SK-N-SH treated with all-trans-retinoic acid at 6 μM for 48 hours (cell line): ENCODE data around the gene DOK6.

Experiments
- ATAC-seq: fragments of 200-7000 bp; cut with Tn5 transposase; 3 replicates; pipeline ENCODE4 v1.9.1; 2020; ENCODE audit warnings: mild to moderate bottlenecking, moderate library complexity
- ARNTL ChIP-seq: fragments of 450-650 bp; formaldehyde crosslinking; IDR thresholded peaks from 2 replicates; pipeline ENCODE4 v1.5.0; 2020; ENCODE audit warnings: low read depth, mild to moderate bottlenecking, moderate library complexity, borderline replicate concordance
- BACH2 ChIP-seq: fragments of 250-450 bp; sonication (Bioruptor Pico); IDR thresholded peaks from 2 replicates; pipeline ENCODE4 v1.9.0; 2021; ENCODE audit warnings: mild to moderate bottlenecking, borderline replicate concordance
- CREB5 ChIP-seq: fragments of 250-450 bp; sonication (Bioruptor Pico); IDR thresholded peaks from 2 replicates; pipeline ENCODE4 v1.5.1; 2020; ENCODE audit warnings: low read depth, mild to moderate bottlenecking, moderate library complexity
- CSDC2 ChIP-seq: fragments of 250-450 bp; sonication (Bioruptor Pico); IDR thresholded peaks from 2 replicates; pipeline ENCODE4 v1.5.0; 2020; ENCODE audit warnings: mild to moderate bottlenecking, moderate library complexity
- CSRNP3 ChIP-seq: fragments of 250-450 bp; sonication (Bioruptor Pico); IDR thresholded peaks from 2 replicates; pipeline ENCODE4 v1.5.1; 2021; ENCODE audit warnings: mild to moderate bottlenecking, moderate library complexity
- ESRRG ChIP-seq: fragments of 250-450 bp; sonication (Bioruptor Pico); IDR thresholded peaks from 2 replicates; pipeline ENCODE4 v1.6.1; 2021; ENCODE audit warnings: mild to moderate bottlenecking
- ISL1 ChIP-seq: fragments of 250-450 bp; sonication (Bioruptor Pico); IDR thresholded peaks from 2 replicates; pipeline ENCODE4 v2.1.2; 2022; ENCODE audit warnings: mild to moderate bottlenecking, moderate library complexity
- PATZ1 ChIP-seq: fragments of 250-450 bp; sonication (Bioruptor Pico); IDR thresholded peaks from 2 replicates; pipeline ENCODE4 v1.8.0; 2020; ENCODE audit warnings: mild to moderate bottlenecking, moderate library complexity, borderline replicate concordance
- POU6F1 ChIP-seq: fragments of 250-450 bp; sonication (Bioruptor Pico); IDR thresholded peaks from 2 replicates; pipeline ENCODE4 v1.8.0; 2021; ENCODE audit warnings: low read depth, mild to moderate bottlenecking, moderate library complexity, borderline replicate concordance
- PPARA ChIP-seq: fragments of 250-450 bp; sonication (Bioruptor Pico); IDR thresholded peaks from 2 replicates; pipeline ENCODE4 v1.5.0; 2020; ENCODE audit warnings: mild to moderate bottlenecking, borderline replicate concordance
- RARB ChIP-seq: fragments of 250-450 bp; sonication (Bioruptor Pico); IDR thresholded peaks from 2 replicates; pipeline ENCODE4 v1.8.0; 2021; ENCODE audit warnings: mild to moderate bottlenecking, moderate library complexity
- SNAI2 ChIP-seq: fragments of 250-450 bp; sonication (Bioruptor Pico); IDR thresholded peaks from 2 replicates; pipeline ENCODE4 v1.5.0; 2020; ENCODE audit warnings: mild to moderate bottlenecking, moderate library complexity
- TCF4 ChIP-seq: fragments of 250-450 bp; sonication (Bioruptor Pico); IDR thresholded peaks from 2 replicates; pipeline ENCODE4 v1.8.0; 2021; ENCODE audit warnings: mild to moderate bottlenecking, moderate library complexity, borderline replicate concordance
- TOX ChIP-seq: fragments of 250-450 bp; sonication (Bioruptor Pico); IDR thresholded peaks from 2 replicates; pipeline ENCODE4 v1.8.0; 2021; ENCODE audit warnings: mild to moderate bottlenecking, moderate library complexity, borderline replicate concordance
- TSHZ2 ChIP-seq: fragments of 250-450 bp; sonication (Bioruptor Pico); IDR thresholded peaks from 2 replicates; pipeline ENCODE4 v1.5.0; 2020; ENCODE audit warnings: mild to moderate bottlenecking, moderate library complexity
- ZC3H10 ChIP-seq: fragments of 250-450 bp; sonication (Bioruptor Pico); IDR thresholded peaks from 2 replicates; pipeline ENCODE4 v1.5.1; 2021; ENCODE audit warnings: mild to moderate bottlenecking, moderate library complexity
- ZFP30 ChIP-seq: fragments of 450-650 bp; formaldehyde crosslinking; IDR thresholded peaks from 2 replicates; pipeline ENCODE4 v1.5.0; 2022; ENCODE audit warnings: mild to moderate bottlenecking, moderate library complexity
- ZNF70 ChIP-seq: fragments of 450-650 bp; formaldehyde crosslinking; IDR thresholded peaks from 2 replicates; pipeline ENCODE4 v1.5.0; 2020; ENCODE audit warnings: mild to moderate bottlenecking, moderate library complexity
- ZNF8 ChIP-seq: fragments of 450-650 bp; formaldehyde crosslinking; IDR thresholded peaks from 2 replicates; pipeline ENCODE4 v1.5.0; 2020; ENCODE audit warnings: mild to moderate bottlenecking, moderate library complexity

DOK6 gene

GRCh38 chr18:69494841-69495240, 94.2 kb downstream of the DOK6 start:
- no peak for ATAC-seq
- no peak for TF ChIP-seq PATZ1 (CRISPR knock-in tag)
- no peak for TF ChIP-seq ZFP30 (CRISPR knock-in tag)
- TF ChIP-seq CSDC2 (CRISPR knock-in tag): no peak
- no peak for TF ChIP-seq ZC3H10 (CRISPR knock-in tag)
- no peak for TF ChIP-seq ESRRG (CRISPR knock-in tag)
- TF ChIP-seq POU6F1 (CRISPR knock-in tag): no peak
- no peak for TF ChIP-seq ISL1 (CRISPR knock-in tag)
- TF ChIP-seq TSHZ2 (CRISPR knock-in tag): no peak
- no peak for TF ChIP-seq TOX (CRISPR knock-in tag)
- no peak for TF ChIP-seq RARB
- no peak for TF ChIP-seq TCF4 (CRISPR knock-in tag)
- no peak for TF ChIP-seq SNAI2 (CRISPR knock-in tag)

GRCh38 chr18:69495338-69495737, 94.7 kb downstream of the DOK6 start:
- TF ChIP-seq ZFP30 (CRISPR knock-in tag) (no peak), TCF4 (CRISPR knock-in tag) (no peak), ARNTL (CRISPR knock-in tag) (no peak), BACH2 (CRISPR knock-in tag) (no peak), ISL1 (CRISPR knock-in tag) (no peak), CSRNP3 (CRISPR knock-in tag) (no peak), ZNF8 (CRISPR knock-in tag) (no peak), PPARA (CRISPR knock-in tag) (no peak), SNAI2 (CRISPR knock-in tag) (no peak)
- ATAC-seq: no peak

- no peak for ATAC-seq
- TF ChIP-seq BACH2 (CRISPR knock-in tag) (no peak), ARNTL (CRISPR knock-in tag) (no peak), ESRRG (CRISPR knock-in tag) (no peak), CREB5 (CRISPR knock-in tag) (no peak), ZNF70 (CRISPR knock-in tag) (no peak), CSDC2 (CRISPR knock-in tag) (no peak), TSHZ2 (CRISPR knock-in tag) (no peak), SNAI2 (CRISPR knock-in tag) (no peak), ZNF8 (CRISPR knock-in tag) (no peak)
Measured at GRCh38 chr18:69495841-69496533, 95.3 kb downstream of the DOK6 start.
